Skeletal muscle cell (primary cell): Measurements from ENCODE around the gene INA.

Experiments used
- DNase-seq: peaks from one replicate; pipeline ENCODE4 v3.0.0-alpha.2; 2010; ENCODE audit warnings: low read depth
- H3K4me3 ChIP-seq: 2 replicates; pipeline ENCODE4 v1.5.1; 2011; ENCODE audit warnings: low read depth, mild to moderate bottlenecking, control low read depth, low read length, moderate library complexity

Gene INA

DNA sequence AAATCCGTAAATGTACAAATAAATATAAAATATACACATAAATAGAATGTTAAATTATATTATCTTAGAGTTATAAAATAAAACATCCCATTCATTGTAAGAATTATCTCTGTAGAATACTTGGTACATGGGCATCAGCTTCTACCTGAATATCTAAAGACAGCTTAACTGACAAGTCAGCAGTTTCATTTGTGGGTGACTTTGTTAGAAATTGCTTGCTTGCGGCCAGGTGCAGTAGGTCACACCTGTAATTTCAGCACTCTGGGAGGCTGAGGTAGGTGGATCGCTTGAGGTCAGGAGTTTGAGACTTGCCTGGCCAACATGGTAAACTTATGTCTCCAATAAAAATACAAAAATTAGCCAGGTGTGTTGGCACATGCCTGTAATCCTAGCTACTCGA, 59.4 kb downstream of the INA start:
- no peak overlapping the region for H3K4me3 ChIP-seq
- no peak for DNase-seq
